Stimulated activated naive CD4-positive, alpha-beta T cell (primary cell): ENCODE data around the gene CXorf51A.
"Not testable (repeated sequence)": the region's sequence is repeated elsewhere in the genome, so short reads cannot be mapped to it uniquely, and the experiment has no call there.

Experiments
- DNase-seq, 6 experiments: peaks; one replicate each; lab custom pipeline; 2025; lab: John Stamatoyannopoulos, UW

CXorf51A gene

DNA sequence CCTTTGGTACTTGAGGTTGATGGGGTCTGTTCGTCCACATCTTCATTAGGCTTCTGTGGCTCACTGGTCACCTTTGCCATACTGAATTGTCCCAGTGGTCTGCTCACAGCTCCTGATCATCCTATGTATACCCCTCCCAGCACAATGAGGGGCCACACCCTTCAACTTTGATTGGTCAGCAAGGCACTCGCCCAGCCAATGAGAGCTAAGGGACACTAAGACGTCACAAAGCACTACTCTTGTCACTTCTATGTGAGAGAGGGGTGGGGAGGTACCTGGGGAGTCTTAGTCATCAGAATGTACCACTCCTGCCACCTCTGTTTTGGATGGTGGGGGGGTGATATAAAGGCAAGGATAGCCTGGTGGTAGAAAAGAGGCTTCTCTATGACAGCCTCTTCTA lies at the start of gene CXorf51A:
Gene CXorf51A, minus strand, starts transcription at position 101 of the 400 bp plus-strand sequence. Its CDS starts 21 bp downstream, at position 80.
- DNase-seq: not testable (repeated sequence)

DNA sequence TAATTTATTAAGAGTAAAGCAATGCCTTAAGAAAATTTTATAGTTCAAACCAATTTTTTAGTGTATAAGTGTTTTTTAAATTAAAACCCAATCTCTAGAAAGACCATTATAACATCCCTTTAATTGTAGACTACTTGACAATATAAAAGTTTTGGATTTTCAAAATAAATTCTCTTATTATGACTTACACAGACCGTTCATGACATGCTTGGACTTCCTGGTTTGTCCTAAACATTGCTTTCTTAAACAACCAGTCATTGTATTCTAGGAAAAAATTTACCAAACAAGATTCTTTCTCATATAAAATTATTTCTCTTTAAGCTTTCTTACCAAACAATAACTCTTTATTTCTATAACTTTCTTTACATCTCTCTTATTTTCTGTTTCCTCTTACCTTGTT lies 49.0 kb upstream of the CXorf51A start:
- DNase-seq: no peak

GRCh38 chrX:146854281-146854680 lies 39.7 kb upstream of the CXorf51A start:
- DNase-seq: no peak

- no peak for DNase-seq
Measured at GRCh38 chrX:146831994-146832393, 17.4 kb upstream of the CXorf51A start.

DNA sequence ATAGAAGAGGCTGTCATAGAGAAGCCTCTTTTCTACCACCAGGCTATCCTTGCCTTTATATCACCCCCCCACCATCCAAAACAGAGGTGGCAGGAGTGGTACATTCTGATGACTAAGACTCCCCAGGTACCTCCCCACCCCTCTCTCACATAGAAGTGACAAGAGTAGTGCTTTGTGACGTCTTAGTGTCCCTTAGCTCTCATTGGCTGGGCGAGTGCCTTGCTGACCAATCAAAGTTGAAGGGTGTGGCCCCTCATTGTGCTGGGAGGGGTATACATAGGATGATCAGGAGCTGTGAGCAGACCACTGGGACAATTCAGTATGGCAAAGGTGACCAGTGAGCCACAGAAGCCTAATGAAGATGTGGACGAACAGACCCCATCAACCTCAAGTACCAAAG lies 5.1 kb downstream of the CXorf51A start, which contains the start of gene CXorf51B:
Gene CXorf51B, plus strand, starts transcription at position 301 of the 400 bp plus-strand sequence. Its CDS starts 21 bp downstream, at position 322.
- DNase-seq: not testable (repeated sequence)
